Measurements from ENCODE around the gene SYK.
A peak's percentile ranks its signal among the peaks of the same experiment; 100 is the strongest.

Gene SYK

DNA sequence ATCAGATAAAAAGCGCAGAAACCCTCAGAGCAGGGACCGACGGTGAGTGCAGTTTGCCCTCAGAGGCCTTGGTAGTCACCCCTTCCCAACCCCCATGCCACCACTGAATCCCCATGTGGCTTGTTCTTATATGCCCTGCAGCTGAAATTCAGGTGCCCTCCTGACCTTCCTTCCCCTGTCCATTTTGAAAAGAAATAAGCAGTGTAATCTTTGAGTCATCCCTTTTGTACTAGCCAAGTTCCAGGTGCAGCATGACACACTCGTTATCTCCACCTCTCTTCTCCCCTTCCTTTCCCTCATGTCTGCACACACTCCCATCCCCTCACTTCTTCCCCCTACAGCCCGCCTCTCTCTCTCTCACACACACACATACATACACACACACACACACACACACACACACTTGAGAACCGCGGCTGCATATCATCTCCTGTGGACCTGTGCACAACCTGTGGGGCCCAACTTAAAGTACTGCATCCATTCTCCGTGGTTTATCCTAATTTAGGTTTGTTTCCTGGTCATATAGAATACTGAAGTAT is 53.1 kb downstream of the SYK start:
- peak; percentile 71 for DNase-seq

DNA sequence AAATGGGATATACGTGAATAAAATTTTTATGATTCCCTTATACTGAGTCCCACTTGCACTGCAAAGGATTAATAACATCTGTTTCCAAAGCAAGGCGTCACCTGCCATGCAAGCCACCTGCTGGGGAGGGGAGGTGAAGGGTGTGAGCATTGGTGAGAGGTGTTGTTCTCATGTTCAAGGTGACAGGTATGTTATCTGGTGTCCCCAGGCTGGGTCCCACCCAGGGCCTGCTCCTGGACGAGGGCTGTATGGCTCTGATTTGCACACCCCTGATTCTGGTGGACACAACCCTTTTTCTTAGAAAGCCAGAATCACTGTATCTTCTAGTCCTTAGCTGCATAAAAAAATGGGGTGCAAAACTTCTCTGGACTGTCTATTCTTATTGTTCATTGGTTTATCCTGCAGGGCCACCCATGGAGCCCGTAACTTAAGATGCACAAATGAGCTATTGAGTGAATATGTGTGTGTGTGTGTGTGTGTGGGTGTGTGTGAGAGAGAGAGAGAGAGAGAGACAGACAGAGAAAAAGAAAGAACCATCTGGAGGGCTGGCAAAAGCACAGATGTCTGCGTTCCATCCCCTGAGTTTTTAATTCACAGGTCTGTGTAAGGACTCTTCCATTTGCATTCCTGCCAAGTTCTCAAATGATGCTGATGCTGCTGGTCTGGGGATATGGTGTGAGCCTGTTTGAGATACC is 53.7 kb downstream of the SYK start:
- peak; percentile 85 for DNase-seq

DNA sequence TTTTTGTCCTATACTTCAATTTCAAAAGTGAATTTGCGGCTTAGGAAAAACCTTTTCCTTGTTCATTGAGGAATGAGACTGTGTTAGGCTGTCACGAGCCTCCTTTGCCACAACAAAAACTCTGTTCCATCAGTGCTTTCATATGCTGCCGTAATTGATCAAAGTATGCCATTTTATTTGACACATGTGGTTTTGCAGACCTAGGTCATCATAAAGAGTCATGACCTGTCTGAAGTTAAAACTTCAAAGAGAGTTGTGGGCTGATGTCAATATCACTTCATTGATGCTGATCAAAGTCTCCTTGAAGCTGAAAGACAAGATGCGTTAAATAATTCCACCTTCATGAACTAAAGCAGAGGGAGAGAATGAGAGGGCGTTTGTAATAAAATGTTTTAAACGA is 55.5 kb downstream of the SYK start:
- no peak for DNase-seq

DNA sequence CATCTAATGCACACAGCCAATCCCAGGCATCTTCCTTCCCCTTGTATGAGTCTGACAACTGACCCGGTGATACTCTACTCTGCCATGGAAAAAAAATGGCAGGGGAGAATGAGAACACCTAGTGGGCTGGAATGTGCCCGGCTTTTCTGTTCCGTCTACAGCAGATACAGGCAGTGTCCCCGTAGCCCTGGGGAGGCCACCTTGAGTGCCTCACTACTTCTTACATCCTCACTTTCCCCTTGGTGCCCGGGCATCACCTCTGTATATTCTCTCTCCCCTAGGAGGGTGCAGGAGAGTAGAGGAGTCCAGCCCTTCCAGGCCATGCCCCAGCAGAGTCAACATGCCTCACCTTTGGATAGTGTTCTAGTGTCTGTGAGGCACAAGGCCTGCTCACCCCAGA is 56.2 kb downstream of the SYK start:
- no peak for DNase-seq

DNA sequence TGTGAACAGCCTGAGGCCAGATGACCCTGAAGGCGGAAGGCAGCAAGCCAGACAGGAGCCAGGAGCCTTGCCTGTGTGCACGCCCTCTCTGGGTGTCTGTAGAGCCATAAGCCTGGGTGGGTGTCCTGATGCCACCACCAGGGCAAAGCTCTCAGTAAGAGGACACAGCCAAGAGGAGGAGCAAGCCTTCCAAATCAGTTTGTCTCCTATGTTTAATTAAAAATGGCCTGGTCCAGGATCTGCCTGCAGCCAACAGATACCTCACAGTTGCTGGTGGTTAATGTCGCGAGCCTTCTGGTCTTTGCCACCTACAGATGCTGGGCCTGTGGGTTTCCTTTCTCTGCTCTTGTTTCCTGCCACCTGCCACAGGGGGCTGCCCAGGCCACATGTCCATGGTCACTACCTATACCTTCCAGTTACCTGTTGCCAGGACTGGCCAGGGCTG is 56.9 kb downstream of the SYK start:
- DNase-seq: no peak

DNA sequence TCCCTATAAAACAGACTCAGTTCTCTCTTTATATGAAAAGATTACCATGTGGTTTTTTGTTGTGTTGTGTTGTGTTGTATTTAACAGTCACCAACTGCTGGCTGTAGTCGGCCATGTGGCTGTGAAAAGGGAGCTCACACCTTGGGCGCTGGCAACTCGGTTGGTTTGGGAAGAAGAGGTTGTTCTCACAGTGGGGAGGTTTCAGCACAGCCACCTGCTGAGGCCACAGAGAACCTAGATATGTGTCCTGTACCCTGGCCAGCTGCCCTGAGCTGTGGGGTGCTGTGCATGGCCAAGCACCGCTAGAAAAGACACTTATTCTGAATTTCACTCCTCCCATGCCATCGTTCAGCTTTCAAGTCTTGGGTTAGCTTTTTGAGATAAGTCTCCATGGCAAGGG is 58.8 kb downstream of the SYK start:
- DNase-seq: no peak

DNA sequence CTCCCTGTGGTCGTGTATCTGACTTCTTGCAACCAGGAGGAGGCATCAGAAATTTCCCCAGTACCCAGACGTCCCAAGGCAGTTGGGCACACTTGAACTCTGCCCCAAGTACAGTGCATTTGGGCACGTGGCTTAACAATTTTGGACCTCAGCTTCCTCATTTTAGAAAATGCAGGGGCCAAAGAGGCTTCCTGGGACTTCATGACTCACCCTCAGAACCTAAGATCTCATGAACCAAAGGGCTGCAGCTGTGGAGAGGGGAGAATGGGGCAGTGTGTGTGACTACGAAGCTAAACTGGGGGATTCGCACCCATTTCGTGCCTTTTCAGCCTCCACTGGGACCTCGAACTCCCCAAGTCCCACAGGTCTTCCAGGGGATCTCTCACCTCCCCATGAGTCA is 59.2 kb downstream of the SYK start:
- no peak for DNase-seq

DNA sequence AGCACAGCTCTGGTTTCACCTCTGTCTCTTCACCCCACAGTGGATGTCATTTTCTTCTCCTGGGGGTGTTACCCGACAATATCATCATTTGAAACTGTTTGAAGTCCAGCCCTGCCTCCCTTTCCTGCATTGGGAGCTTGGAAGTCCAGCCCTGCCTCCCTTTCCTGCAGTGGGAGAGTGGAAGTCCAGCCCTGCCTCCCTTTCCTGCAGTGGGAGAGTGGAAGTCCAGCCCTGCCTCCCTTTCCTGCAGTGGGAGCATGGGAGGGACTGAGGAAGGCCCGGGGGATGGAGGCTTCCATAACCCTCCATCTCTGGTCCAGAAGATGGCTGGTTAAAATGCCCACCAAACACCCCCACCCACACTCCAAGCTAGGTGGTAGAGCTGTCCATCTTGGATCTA is 59.8 kb downstream of the SYK start:
- DNase-seq: no peak

DNA sequence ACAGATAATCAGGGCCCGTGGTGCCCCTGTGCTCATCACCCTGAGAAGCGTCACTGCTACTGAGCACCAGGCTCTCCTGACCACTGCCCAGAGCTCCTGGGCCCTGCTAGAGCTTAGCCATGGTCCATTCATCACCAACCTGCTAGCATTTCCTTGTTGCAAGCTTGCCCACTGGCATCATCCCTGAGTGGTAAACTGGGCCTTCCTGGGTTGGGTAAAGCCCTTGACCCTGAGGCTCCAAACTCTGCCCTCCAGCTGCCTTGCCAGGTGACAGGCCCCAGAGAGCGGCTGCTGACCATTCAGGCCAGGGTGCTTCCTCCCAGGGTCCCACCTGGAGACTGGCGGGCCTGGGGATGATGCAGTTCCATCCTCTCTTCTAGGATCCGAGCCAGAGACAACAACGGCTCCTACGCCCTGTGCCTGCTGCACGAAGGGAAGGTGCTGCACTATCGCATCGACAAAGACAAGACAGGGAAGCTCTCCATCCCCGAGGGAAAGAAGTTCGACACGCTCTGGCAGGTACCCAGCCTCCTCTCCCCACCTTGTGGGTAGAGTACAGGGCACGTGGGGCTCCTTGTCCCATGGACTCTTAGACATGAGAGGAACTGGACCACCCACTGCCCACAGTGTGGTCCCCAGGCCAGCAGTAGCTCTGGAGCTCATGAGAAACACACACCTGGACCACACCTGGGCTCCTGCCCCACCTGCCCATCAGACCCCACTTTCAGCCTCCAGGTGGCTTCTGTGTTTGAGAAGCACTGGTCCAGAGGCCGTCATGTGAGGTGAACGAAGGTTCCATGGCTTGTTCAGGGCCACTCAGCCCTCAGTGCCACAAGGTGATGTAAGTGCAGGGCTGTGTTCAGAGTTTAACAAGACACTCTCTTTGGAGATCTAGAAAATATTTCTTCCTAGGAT is 60.5 kb downstream of the SYK start:
- DNase-seq: no peak

DNA sequence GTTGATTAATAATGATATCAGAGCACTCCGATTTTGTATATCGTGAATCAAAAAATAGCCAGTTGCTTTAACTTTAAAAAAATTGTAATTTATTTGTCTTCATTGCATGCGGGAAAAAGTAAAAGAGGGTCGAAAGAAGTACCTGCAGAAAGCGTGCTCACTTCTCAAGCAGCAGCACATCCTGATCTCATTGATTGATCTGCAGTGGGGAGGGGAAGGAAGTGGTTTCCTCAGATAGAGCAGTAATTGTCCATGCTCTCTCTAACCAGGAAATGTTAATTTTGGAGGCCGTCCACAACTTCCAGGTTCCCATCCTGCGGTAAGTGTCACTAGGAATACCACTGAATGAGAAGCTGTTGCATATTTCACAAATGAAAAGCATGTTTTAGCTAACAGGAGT is 63.2 kb downstream of the SYK start:
- no peak for DNase-seq

DNA sequence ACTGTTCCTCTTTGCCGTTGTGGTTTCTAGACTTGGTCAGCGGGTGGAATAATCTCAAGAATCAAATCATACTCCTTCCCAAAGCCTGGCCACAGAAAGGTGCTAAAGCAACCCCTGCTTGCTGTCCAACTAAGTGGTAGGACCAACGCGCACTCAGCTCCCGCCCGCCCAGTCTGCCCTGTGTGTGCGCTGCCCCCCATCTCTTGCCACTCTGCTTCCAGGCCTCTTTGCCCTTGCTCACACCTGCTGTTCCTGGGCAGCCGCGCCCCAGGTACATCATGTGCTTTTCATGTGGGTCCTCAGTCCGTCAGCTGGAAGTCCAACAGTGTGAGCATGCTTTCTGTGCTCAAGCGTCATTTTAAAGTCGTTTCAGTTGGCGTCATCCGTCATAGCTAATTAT is 65.5 kb downstream of the SYK start:
- no peak for DNase-seq

DNA sequence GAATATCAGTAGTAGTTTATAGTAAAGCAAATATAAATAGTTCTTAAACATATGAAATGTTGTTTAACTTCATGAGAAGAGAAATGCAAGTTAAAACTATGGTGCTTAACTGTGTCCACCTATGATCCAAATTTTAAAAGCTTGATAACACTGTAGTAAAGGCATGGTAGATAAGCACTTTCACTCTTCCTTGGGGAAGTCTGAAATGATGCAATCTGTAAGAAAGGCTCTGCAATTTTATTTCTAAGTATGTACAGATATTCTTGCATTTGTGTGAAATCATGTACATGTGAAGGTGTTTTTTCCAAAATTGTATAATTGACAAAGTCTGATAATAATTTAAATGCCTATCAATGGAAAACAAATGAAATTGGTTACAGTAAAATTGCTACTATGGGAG is 66.9 kb downstream of the SYK start:
- DNase-seq: no peak

DNA sequence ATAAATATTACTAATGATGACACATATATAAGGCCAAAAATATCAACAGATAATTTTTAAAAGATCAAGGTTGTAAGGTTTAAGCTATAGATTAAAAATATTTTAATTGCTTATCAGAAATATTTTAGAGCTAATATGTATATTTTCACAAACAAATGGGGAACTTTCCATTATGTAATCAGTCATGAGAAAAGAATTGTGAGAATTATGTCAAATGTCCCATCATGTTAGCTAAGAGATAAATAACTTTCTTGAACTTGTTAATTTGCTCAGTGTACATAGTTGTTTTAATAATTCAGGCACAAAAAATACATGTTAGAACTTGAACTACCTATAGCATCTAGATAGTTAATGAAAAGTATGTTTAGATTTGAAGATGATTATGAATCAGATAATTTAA is 67.7 kb downstream of the SYK start:
- DNase-seq: no peak

DNA sequence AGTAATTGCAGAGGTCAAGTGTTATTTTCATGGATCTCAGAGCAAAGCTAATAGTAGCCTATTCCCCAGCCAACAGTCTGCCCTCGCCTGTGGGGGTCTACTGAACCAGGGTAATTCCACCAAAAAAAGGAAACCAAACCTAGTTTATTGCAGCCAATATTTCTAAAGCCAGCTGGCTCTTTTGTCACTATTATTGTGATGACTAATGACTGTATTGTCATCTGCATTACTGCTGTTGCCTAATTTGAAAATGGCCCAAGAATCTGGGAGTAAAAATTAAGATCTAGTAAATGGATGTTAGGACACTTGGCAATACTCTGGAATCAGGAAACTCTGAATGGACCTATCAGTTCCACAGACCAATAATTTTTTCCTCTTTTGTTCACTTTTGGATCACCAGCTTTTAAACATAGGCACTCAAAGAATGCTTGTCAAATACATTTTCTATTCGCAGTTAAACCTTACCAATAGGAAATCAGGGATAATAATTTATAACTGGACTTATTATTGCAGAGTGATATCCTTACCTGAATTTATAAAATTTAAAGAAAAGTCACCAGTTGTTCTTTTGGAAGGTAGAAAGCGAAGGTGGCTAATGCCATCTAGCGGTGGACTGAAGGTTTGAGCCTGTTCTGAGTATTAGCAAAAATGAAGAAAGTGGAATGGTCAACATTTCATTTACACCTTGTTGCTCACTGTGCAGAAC is 69.2 kb downstream of the SYK start:
- DNase-seq: peak; percentile 92

DNA sequence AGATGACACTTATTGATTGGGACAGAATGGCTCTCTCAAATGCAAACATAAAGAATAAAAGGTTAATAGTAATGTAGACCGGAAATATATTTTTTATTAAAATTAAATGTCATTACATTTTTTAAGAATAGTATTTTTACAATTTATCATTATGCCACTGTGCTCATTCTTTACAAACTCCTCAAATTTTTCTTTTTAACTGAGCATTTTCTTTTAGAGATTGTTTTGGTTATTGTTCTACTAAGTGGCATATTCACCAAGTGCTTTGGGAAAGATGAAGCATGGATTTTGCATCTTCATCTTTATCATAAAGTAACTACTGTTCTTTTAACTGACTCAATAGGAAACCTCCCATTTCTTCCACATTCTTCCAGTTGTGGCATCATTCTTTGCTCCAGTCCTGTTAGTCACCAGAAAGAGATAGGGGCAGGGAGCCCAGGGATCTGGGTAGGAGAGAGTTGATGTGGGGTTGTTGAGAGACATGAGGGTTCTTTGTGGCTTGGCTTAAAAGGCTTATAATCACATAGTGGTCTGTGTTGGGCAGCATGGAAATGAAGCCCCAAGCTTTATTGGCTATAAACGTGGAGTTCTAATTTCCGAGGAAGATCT is 69.8 kb downstream of the SYK start:
- DNase-seq: no peak

DNA sequence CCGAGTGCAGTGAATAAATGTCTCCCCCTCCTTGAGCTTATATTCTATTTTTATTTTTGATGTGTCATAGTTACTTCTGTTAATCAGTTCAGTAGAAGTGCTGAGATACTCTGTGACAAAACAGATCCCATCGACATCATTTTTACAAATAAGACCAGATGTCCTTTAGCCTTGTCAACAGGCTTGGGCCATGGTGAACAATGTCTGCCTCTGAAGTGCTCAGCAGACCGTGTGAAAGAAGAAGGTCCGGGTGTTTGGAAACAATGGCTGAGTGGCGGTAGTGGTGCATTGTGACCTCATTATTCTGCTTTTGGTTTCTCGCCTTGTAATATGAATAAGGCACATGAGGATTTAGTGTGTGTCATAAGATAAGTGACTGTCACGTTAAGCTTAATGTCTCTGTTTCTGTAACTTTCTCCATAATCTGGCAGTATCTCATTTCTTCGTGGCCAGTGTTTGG is 71.2 kb downstream of the SYK start:
- no peak for DNase-seq

DNA sequence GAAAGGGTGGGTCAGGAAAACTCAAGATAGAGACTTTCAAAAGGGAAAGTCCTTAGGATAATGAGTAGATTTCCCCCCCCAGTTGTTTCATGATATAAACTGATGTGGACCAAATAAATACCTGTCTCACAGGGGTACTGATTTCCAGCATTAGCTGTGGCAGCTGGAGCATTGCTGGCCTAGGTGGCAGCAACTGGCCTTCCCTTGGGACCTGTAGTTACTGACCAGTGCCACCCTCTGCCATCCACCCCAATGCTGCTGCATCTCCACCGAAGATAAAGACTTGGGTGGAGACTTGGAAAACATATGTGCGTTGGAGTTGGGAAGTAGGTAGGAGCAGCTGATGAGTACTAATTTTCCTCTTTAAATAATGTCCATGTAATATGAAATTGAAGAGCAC is 71.8 kb downstream of the SYK start:
- DNase-seq: no peak

DNA sequence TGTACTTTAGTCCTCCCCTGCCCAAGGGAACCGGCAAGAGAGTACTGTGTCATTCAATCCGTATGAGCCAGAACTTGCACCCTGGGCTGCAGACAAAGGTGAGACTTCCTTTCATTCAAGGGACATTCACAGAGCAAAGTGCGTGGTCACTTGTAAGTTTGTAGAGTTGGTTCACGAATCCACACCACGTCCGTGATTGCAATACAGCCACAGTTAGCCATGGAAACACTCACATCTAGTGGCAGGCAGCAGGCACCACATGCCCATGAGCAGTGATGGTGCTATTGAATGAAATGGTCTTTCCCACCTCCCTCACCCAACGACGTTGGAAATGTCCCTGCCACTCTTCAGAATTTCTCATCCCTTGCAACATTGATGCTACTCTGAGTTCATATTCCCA is 72.6 kb downstream of the SYK start:
- DNase-seq: no peak

DNA sequence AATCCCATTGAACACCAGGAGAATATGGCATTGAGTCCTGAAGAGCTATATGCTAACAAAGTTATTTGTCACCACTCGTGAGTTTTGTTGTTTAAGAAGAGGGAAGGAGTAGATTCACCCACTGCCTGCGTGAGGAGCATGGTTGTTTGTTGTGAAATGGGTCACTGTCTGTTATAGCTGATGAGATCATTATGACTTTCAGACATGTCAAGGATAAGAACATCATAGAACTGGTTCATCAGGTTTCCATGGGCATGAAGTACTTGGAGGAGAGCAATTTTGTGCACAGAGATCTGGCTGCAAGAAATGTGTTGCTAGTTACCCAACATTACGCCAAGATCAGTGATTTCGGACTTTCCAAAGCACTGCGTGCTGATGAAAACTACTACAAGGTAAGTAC is 76.9 kb downstream of the SYK start:
- DNase-seq: no peak

DNA sequence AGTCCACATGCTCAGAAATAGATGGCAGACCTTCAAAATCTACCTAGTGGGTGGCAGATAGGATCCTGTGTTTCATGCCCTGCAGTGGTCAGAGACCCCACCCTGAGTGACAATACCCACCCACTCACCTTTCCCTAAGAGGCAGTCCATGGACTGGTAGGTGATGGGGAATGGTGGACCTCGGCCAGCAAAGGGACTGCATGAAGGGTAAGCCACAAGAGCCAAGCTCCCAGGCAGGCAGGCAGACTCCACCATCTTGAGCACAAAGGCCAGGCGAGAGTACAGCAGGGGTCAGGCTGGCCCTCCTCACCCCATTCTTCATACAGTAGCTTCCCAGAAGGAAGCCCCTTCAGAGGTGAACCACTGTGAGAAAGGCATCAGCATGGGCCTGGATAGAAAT is 78.4 kb downstream of the SYK start:
- no peak for DNase-seq

DNA sequence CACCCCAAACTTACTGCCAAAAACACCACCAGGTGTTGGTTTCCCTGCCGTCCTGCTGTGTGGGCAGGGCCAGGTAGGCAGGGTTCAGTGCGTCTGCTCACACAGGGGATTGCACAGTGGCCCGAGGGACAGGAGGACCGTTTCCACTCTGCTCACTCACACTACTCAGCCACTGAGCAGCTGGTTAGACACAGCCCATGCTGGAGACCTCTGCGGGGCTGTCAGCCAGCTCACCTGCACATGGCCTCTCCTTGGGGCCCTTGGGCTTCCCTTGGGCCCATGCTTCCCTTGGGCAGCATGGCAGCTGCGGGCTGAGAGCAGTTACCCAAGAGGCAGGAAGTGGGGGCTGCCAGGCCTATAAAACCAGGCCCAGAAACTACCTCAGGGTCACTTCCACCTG is 79.0 kb downstream of the SYK start:
- DNase-seq: no peak

DNA sequence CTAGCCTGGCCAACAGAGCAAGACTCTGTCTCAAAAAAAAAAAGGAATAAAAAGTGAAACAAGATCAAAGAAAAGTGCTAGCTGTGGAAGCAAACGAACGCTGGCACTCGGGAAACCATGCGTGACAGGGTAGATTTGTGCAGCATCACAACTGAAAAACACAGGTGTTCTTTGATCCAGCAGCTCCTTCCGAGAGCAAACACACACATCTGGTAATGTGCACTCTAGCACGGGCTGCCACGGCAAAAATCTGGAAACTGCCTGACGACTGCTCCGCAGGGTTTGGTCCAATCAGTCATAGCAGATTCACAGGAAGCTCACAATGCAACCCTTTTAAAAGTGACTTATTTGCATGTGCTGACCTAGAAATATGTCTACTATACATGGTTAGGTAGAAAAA is 80.0 kb downstream of the SYK start:
- no peak for DNase-seq

DNA sequence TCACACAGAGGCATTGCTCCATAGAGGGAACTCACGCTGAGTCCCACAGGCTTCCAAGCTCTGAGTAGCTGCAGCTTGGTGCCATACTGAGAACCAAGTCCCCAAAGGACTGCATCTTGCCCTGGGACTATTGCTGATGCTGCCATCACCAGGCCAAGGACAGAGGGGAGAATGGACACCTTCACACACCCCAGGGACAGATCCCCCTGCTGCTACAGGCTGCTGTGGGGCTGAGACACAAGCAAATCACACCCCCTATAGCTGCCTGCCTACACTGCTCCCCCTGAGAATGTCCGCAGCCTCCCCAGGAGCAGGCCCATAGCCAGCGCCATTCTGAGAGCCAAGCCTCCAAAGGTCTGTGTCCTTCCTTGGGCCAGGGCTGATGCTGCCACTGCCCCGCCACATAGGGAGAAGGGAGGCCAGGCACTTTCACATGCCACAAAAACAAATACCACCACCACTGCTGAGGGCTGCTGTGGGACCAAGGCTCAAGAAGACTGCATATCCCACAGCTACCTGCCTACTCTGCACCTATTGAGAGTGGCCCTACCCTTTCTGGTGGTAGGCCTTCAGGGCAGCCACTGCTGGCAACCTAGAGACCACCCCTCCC is 81.5 kb downstream of the SYK start:
- DNase-seq: no peak
